IMR-90 (cell line): ENCODE data around the gene DPYD. TPM values are rescaled to one million over a fixed set of nuclear protein-coding genes. Genes with fewer than 3 reads are reported as not detected.

Experiments
- ATAC-seq: fragments of 200-7000 bp; cut with Tn5 transposase; 2 replicates; pipeline ENCODE4 v1.9.1; 2020; ENCODE audit warnings: low read depth, mild to moderate bottlenecking, moderate library complexity
- BruUV-seq: library from RNA; stranded (reverse); fragments of 400-500 nt; replicated peaks from 2 replicates; lab custom pipeline; 2021; lab: Mats Ljungman, UMichigan
- CTCF ChIA-PET: fragments of 300-600 bp; formaldehyde crosslinking; extraction: SDS; loops from one replicate; lab custom pipeline; 2021; ENCODE audit warnings: antibody characterized with exemption; lab: Yijun Ruan, JAX
- POLR2A ChIA-PET: fragments of 300-600 bp; sonication (Branson Sonifier 250); formaldehyde crosslinking; loops from one replicate; lab custom pipeline; 2022; ENCODE audit warnings: antibody characterized with exemption; ENCODE audit not compliant: unreplicated experiment; lab: Charles Lee
- DNase-seq: peaks from one replicate; pipeline ENCODE4 v3.0.0; 2013
- H2AFZ ChIP-seq: replicated peaks from 2 replicates; pipeline ENCODE3; 2013; ENCODE audit warnings: low read length, mild to moderate bottlenecking; ENCODE audit not compliant: poor library complexity
- H2AK5ac ChIP-seq: 2 replicates; pipeline ENCODE4 v1.6.1; 2013; ENCODE audit warnings: low read depth, low read length, inconsistent platforms
- H2AK9ac ChIP-seq: replicated peaks from 2 replicates; pipeline ENCODE3; 2013; ENCODE audit warnings: mild to moderate bottlenecking, low read depth, low read length, moderate library complexity; ENCODE audit not compliant: poor library complexity
- H2BK120ac ChIP-seq: 2 replicates; pipeline ENCODE4 v1.6.1; 2013; ENCODE audit warnings: low read depth, low read length, inconsistent platforms
- H2BK15ac ChIP-seq: 3 replicates; pipeline ENCODE4 v1.6.1; 2013; ENCODE audit warnings: low read depth, low read length, inconsistent platforms
- H2BK20ac ChIP-seq: 2 replicates; pipeline ENCODE4 v1.6.1; 2013; ENCODE audit warnings: low read depth, mild to moderate bottlenecking, inconsistent platforms, low read length, moderate library complexity
- H2BK5ac ChIP-seq: 2 replicates; pipeline ENCODE4 v1.6.1; 2013; ENCODE audit warnings: mild to moderate bottlenecking, low read depth, low read length, inconsistent platforms; ENCODE audit not compliant: poor library complexity, severe bottlenecking
- H3K14ac ChIP-seq: replicated peaks from 2 replicates; pipeline ENCODE4 v1.6.1; 2013; ENCODE audit warnings: low read depth, low read length, inconsistent platforms
- H3K18ac ChIP-seq: 2 replicates; pipeline ENCODE4 v1.6.1; 2013; ENCODE audit warnings: low read depth, low read length, control low read depth
- H3K23ac ChIP-seq: 2 replicates; pipeline ENCODE4 v1.6.1; 2013; ENCODE audit warnings: low read depth, low read length, inconsistent platforms
- H3K27ac ChIP-seq: 2 replicates; pipeline ENCODE4 v1.5.1; 2013; ENCODE audit warnings: mild to moderate bottlenecking, control low read depth, low read length; ENCODE audit not compliant: insufficient read depth
- H3K27me3 ChIP-seq: 2 replicates; pipeline ENCODE4 v1.6.1; 2013; ENCODE audit warnings: low read length; ENCODE audit not compliant: control insufficient read depth, insufficient read depth
- H3K36me3 ChIP-seq: 2 replicates; pipeline ENCODE4 v1.6.1; 2013; ENCODE audit warnings: low read length, mixed read lengths; ENCODE audit not compliant: control insufficient read depth, insufficient read depth
- H3K4ac ChIP-seq: 2 replicates; pipeline ENCODE4 v1.6.1; 2013; ENCODE audit warnings: low read depth, low read length, inconsistent platforms
- H3K4me1 ChIP-seq: 2 replicates; pipeline ENCODE4 v1.6.1; 2013; ENCODE audit warnings: low read length, mixed read lengths; ENCODE audit not compliant: control insufficient read depth, insufficient read depth
- H3K4me2 ChIP-seq: 2 replicates; pipeline ENCODE4 v1.6.1; 2013; ENCODE audit warnings: low read depth, mild to moderate bottlenecking, control low read depth, low read length, moderate library complexity
- H3K4me3 ChIP-seq: 2 replicates; pipeline ENCODE4 v1.5.1; 2013; ENCODE audit warnings: low read depth, mild to moderate bottlenecking, control low read depth, low read length, moderate library complexity; ENCODE audit not compliant: insufficient read depth
- H3K56ac ChIP-seq: 2 replicates; pipeline ENCODE4 v1.6.1; 2013; ENCODE audit warnings: low read length, inconsistent platforms; ENCODE audit not compliant: insufficient read depth; ENCODE audit errors: extremely low read depth
- H3K79me1 ChIP-seq, 2 experiments: 2 replicates each; pipeline ENCODE4 v1.6.1; 2013; ENCODE audit warnings: low read length in 2 of 2, inconsistent platforms in 1 of 2, low read depth in 1 of 2
- H3K9ac ChIP-seq: 2 replicates; pipeline ENCODE4 v1.6.1; 2013; ENCODE audit warnings: low read depth, low read length, control low read depth
- H3K9me1 ChIP-seq: 2 replicates; pipeline ENCODE4 v1.6.1; 2013; ENCODE audit warnings: low read length, inconsistent platforms; ENCODE audit not compliant: insufficient read depth
- H3K9me3 ChIP-seq: 2 replicates; pipeline ENCODE4 v1.6.1; 2013; ENCODE audit warnings: low read length; ENCODE audit not compliant: control insufficient read depth, insufficient read depth
- H4K20me1 ChIP-seq: 2 replicates; pipeline ENCODE4 v1.6.1; 2013; ENCODE audit warnings: low read length, inconsistent platforms; ENCODE audit not compliant: insufficient read depth
- H4K5ac ChIP-seq: 2 replicates; pipeline ENCODE4 v1.6.1; 2013; ENCODE audit warnings: mild to moderate bottlenecking, low read depth, low read length, control low read depth
- H4K8ac ChIP-seq, 2 experiments: 2 replicates each; pipeline ENCODE4 v1.6.1; 2013; ENCODE audit warnings: low read depth in 2 of 2, low read length in 2 of 2, control low read depth in 1 of 2, inconsistent platforms in 1 of 2
- H4K91ac ChIP-seq: 2 replicates; pipeline ENCODE4 v1.6.1; 2013; ENCODE audit warnings: low read depth, low read length, inconsistent platforms; ENCODE audit not compliant: insufficient read depth
- CEBPB ChIP-seq: IDR thresholded peaks from 2 replicates; pipeline ENCODE4 v1.6.1; 2012; ENCODE audit warnings: low read depth, low read length, improper control_type of control experiment
- CHD1 ChIP-seq: IDR thresholded peaks from 2 replicates; pipeline ENCODE4 v1.6.1; 2012; ENCODE audit warnings: low read depth, low read length, improper control_type of control experiment
- CTCF ChIP-seq: conservative IDR thresholded peaks from 2 replicates; pipeline ENCODE4 v1.5.1; 2012; ENCODE audit warnings: mild to moderate bottlenecking, low read depth, low read length, improper control_type of control experiment
- MAFK ChIP-seq: IDR thresholded peaks from 2 replicates; pipeline ENCODE4 v1.6.1; 2012; ENCODE audit warnings: low read depth, low read length, improper control_type of control experiment
- MAZ ChIP-seq: IDR thresholded peaks from 2 replicates; pipeline ENCODE4 v1.6.1; 2012; ENCODE audit warnings: low read depth, mild to moderate bottlenecking, low read length, improper control_type of control experiment, moderate library complexity, borderline replicate concordance
- NFE2L2 ChIP-seq: fragments of 150-350 bp; IDR thresholded peaks from 2 replicates; pipeline ENCODE4 v1.6.1; 2016; ENCODE audit warnings: low read depth, mild to moderate bottlenecking, low read length
- RAD21 ChIP-seq: IDR thresholded peaks from 2 replicates; pipeline ENCODE4 v1.6.1; 2012; ENCODE audit warnings: low read length, improper control_type of control experiment
- RCOR1 ChIP-seq: IDR thresholded peaks from 2 replicates; pipeline ENCODE4 v1.6.1; 2012; ENCODE audit warnings: mild to moderate bottlenecking, low read length, improper control_type of control experiment; ENCODE audit not compliant: insufficient replicate concordance
- SMC3 ChIP-seq: fragments of 150-350 bp; IDR thresholded peaks from 2 replicates; pipeline ENCODE4 v1.6.1; 2016; ENCODE audit warnings: low read depth, mild to moderate bottlenecking, antibody characterized with exemption, low read length, moderate library complexity
- WGBS, 2 experiments: methylation state at CpG; one replicate each; pipeline versions ENCODE4 v1.1.5 to v1.1.7; 2013; ENCODE audit warnings: missing lambda C conversion rate in 2 of 2; ENCODE audit not compliant: insufficient read length in 1 of 2; ENCODE audit errors: extremely low coverage in 2 of 2; 5-methylcytosine and 5-hydroxymethylcytosine counted together
- dilution Hi-C: fragments of 300-500 bp; cut with HindIII; formaldehyde crosslinking; loops from one replicate; pipeline ENCODE4 v1.14.3; 2018; ENCODE audit warnings: low sequenced_read_pairs; ENCODE audit not compliant: unreplicated experiment
- in situ Hi-C: fragments of 300-500 bp; cut with MboI; formaldehyde crosslinking; loops from 3 replicates; pipeline ENCODE4 v1.14.3; 2019; ENCODE audit warnings: low sequenced_read_pairs, inconsistent platforms, mixed read lengths
- intact Hi-C: fragments of 100-400 bp; cut with micrococcal nuclease; formaldehyde crosslinking; loops from 2 replicates; pipeline ENCODE4 v1.10.0; 2022
- polyA plus RNA-seq, 3 experiments: library from polyadenylated mRNA; depleted of rRNA; stranded (reverse); fragments of >200 nt; gene quantifications; 2 replicates each; pipeline ENCODE4 v1.2.3, GENCODE V29; 2012; ENCODE audit warnings: low replicate concordance in 1 of 3
- total RNA-seq: library from RNA; depleted of rRNA; stranded (reverse); fragments of >200 nt; gene quantifications from 2 replicates; pipeline ENCODE4 v1.2.3, GENCODE V29; 2012

DPYD gene
- total and polyA plus RNA-seq, 2 of the 4 experiments (the other 2 are of a cell fraction) = 9.3 to 47.3 TPM

DNA sequence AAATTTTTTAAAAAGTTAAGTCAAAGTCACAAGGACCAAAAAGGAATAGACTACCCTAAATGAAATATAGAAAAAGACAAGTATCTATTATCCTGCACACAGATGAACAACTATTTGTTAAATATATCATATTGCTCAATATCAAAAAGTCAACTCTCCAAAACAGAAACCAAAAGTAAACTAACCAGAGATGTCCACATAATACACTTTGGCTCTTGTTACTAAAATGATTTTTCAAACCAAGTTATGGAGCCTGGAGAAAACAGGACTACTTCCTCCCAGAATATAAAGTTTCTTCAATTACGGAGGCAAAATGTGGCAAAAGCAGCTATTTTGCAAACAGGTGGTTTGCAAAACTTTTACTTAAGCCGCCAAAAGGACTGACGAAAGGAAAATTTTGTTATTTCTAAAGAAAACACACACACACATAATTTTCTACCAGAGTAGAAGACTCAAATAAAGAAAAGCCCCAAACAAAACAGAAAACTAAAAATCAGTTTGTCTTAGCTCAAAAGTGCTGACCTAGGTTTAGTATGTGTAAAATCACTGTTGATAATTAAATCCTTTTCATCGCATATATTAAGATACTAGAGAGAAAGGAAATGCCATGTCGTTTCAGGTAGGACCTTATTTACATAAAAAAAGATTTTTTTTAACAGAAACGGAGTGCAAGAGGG is 1.1 kb downstream of the DPYD start:
- ATAC-seq (no peak), DNase-seq (peak; percentile 53)
- no TSS peak for BruUV-seq
- intact Hi-C loops = loop anchor here (5.0 kb wide), 2 partner anchors 78 to 548 kb away; no protein-coding TSS in a partner anchor
- Histone ChIP-seq H2AK9ac (no peak overlapping the region), H2AFZ (no peak overlapping the region), H3K9me3 (no peaks in the 10 kb centered on the region), H2BK20ac (no peak overlapping the region), H3K4me1 (0 out of 2 replicates have a peak, but pooled peaks cover 2% of the 10 kb centered on the region), H2BK15ac (no peak overlapping the region), H3K36me3 (no peaks in the 10 kb centered on the region), H3K79me1 (peaks cover 4 to 14% of the 10 kb centered on the region in 2 experiments), H2BK5ac (peak overlapping the region; percentile 27), H3K4me3 (peak overlapping the region; percentile 92), H3K27ac (peak overlapping the region; percentile 35; the same call in 1 of the 2 replicates), H3K14ac (no peak overlapping the region), H3K4ac (no peak overlapping the region), H3K23ac (no peak overlapping the region; the same call in 1 of the 2 replicates), H4K91ac (no peak overlapping the region), H2BK120ac (0 out of 2 replicates have a peak overlapping the region, but pooled peaks have one; percentile 1), H4K20me1 (no peaks in the 10 kb centered on the region; the same call in 1 of the 2 replicates), H4K8ac (peak overlapping the region in 1 of 2 experiments; percentile 16; a peak in 1 of 4 replicates), H3K4me2 (peak overlapping the region; percentile 99), H2AK5ac (no peak overlapping the region), H3K56ac (peak overlapping the region; percentile 33; the same call in 1 of the 2 replicates), H3K27me3 (no peaks in the 10 kb centered on the region), H3K9me1 (no peaks in the 10 kb centered on the region), H3K18ac (peak overlapping the region; percentile 89; the same call in 1 of the 2 replicates), H4K5ac (no peak overlapping the region; the same call in 1 of the 2 replicates), H3K9ac (peak overlapping the region; percentile 80; the same call in 1 of the 2 replicates)
- POLR2A ChIA-PET = interaction anchor here (0.6 kb wide), 1 partner anchor 1138 kb away, joined by 7 read pairs; no protein-coding TSS in a partner anchor
- dilution Hi-C loops = no loop called here
- TF ChIP-seq RCOR1 (no peak), CEBPB (peak; percentile 87), MAZ (no peak), SMC3 (no peak), NFE2L2 (no peak), CTCF (no peak), RAD21 (no peak), CHD1 (no peak), MAFK (peak; percentile 71)
- in situ Hi-C loops = loop anchor here (10.0 kb wide), 1 partner anchor 125 kb away; no protein-coding TSS in a partner anchor
- CTCF ChIA-PET = interaction anchor here (1.0 to 1.2 kb wide), 2 partner anchors 11 to 13 kb away, joined by 4 read pairs; no protein-coding TSS in a partner anchor
- no CpG with 5 or more reads among the region's 6 CpGs for WGBS, 2 experiments
